Measurements from ENCODE around the gene TFEB.

DNA sequence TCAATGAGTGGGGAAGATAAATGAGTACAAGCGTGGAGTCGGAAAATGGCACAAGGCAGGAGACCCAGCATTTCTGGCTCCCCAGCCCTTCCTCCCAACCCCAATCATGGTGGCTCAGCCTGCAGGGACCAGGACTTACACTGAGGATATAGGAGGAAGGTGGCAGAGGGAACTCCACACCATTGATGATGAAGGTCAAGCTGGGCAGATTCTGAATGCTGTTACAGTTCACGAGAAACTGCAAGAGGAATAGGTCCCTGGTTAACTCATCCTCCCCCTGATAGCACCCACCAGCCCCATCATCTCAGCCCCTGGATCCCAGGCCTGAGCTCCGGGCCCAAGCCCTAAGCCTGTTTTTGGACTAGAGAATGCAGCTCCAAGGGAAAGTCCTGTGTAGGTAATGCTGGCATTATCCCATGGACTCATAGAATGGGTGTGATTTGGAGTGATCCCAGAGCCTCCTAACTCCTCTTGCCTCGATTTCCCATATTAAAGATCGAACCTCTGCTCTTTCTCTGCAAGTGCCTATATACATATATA, 2.3 kb upstream of the TFEB start:
- TF ChIP-seq POLR2A (IDR thresholded peaks at IDR 0.05; ENCODE audit: low read depth, low read length) (no peak), TAF1 (IDR thresholded peaks at IDR 0.05; ENCODE audit: low read depth, low read length) (no peak), SPI1 (IDR thresholded peaks at IDR 0.05; ENCODE audit: low read depth, low read length) (no peak), POLR2AphosphoS5 (IDR thresholded peaks at IDR 0.05; ENCODE audit: low read depth, low read length) (no peak)
